NB4 (cell line): ENCODE data around the gene EHBP1L1.

Source experiments
- CTCF ChIP-seq: IDR thresholded peaks from one replicate; pipeline ENCODE4 v1.5.1; 2012; ENCODE audit warnings: low read depth, low read length
- POLR2A ChIP-seq: IDR thresholded peaks from 2 replicates; pipeline ENCODE4 v1.6.1; 2011; ENCODE audit warnings: mild to moderate bottlenecking; ENCODE audit not compliant: insufficient read length; ENCODE audit errors: extremely low read depth

GRCh38 chr11:65552388-65552951 is 23.4 kb upstream of the EHBP1L1 start:
- no peak for TF ChIP-seq CTCF
- no peak for TF ChIP-seq POLR2A
